K562 (cell line): ENCODE data around the gene HAGHL. TPM values are rescaled to one million over a fixed set of nuclear protein-coding genes. Genes with fewer than 3 reads are reported as not detected.

ENCODE experiments used
- ATAC-seq: fragments of 200-7000 bp; cut with Tn5 transposase; 3 replicates; pipeline ENCODE4 v1.9.1; 2020; ENCODE audit warnings: moderate library complexity
- BruUV-seq: library from RNA; stranded (reverse); fragments of 400-500 nt; replicated peaks from 2 replicates; lab custom pipeline; 2021; lab: Mats Ljungman, UMichigan
- CTCF ChIA-PET: fragments of 300-600 bp; formaldehyde crosslinking; extraction: SDS; loops from one replicate; lab custom pipeline; 2021; ENCODE audit warnings: low intra/inter-chr PET ratio; lab: Yijun Ruan, JAX
- POLR2A ChIA-PET: fragments of 300-600, 350-650 bp; sonication (Branson Sonifier 250); formaldehyde crosslinking; extraction: SDS; loops from one replicate; lab custom pipeline; 2021; ENCODE audit warnings: antibody characterized with exemption, inconsistent platforms; lab: Yijun Ruan, JAX
- DNase-seq, 4 experiments: peaks; one replicate each; pipeline versions ENCODE4 v3.0.0 to v3.0.0-alpha.2; 2011 to 2018; ENCODE audit warnings: low spot score in 3 of 4, mixed read lengths in 3 of 4; ENCODE audit errors: extremely low read depth in 1 of 4
- FAIRE-seq: peaks from 2 replicates; lab custom pipeline; 2011; peaks lifted over from hg19 to GRCh38; lab: Jason Lieb, UNC
- H2AFZ ChIP-seq: 2 replicates; pipeline ENCODE4 v1.6.0; 2011; ENCODE audit warnings: low read depth, low read length, control low read depth, inconsistent platforms
- H3K27ac ChIP-seq: fragments of 200-600 bp; 3 replicates; pipeline ENCODE4 v1.8.0; 2011; ENCODE audit warnings: low read depth, mild to moderate bottlenecking, control low read depth, inconsistent platforms, low read length, moderate library complexity, mixed read lengths; ENCODE audit errors: extremely low read depth
- H3K27me3 ChIP-seq, 2 experiments: fragments of 300-600 bp in 1 of 2; 2 replicates in 1 of 2; 3 replicates in 1 of 2; pipeline versions ENCODE4 v1.6.0 to v1.8.0; 2011; ENCODE audit warnings: inconsistent platforms in 2 of 2, low read length in 2 of 2, mild to moderate bottlenecking in 1 of 2, mixed read lengths in 1 of 2, moderate library complexity in 1 of 2; ENCODE audit not compliant: control insufficient read depth in 2 of 2, insufficient read depth in 2 of 2
- H3K36me3 ChIP-seq: fragments of 300-600 bp; 3 replicates; pipeline ENCODE4 v1.8.0; 2011; ENCODE audit warnings: mild to moderate bottlenecking, low read length, inconsistent platforms; ENCODE audit not compliant: control insufficient read depth, insufficient read depth
- H3K4me1 ChIP-seq, 2 experiments: fragments of 200-600 bp in 1 of 2; replicated peaks in 1 of 2; 2 replicates in 1 of 2; 3 replicates in 1 of 2; pipeline versions ENCODE4 v1.5.1 to v1.8.0; 2011; ENCODE audit warnings: inconsistent platforms in 2 of 2, low read length in 2 of 2, mild to moderate bottlenecking in 1 of 2, mixed read lengths in 1 of 2, moderate library complexity in 1 of 2; ENCODE audit not compliant: control insufficient read depth in 2 of 2, insufficient read depth in 2 of 2
- H3K4me2 ChIP-seq: 2 replicates; pipeline ENCODE4 v1.6.1; 2011; ENCODE audit warnings: low read length, control low read depth, inconsistent platforms, mixed read lengths; ENCODE audit not compliant: insufficient read depth
- H3K4me3 ChIP-seq: fragments of 200-600 bp; sonication (generic), shearing (Covaris generic); 2 replicates; pipeline ENCODE4 v1.5.1; 2016; ENCODE audit warnings: control low read depth, inconsistent platforms
- H3K79me2 ChIP-seq: fragments of 200-600 bp; 3 replicates; pipeline ENCODE4 v1.8.0; 2011; ENCODE audit warnings: low read length, inconsistent platforms; ENCODE audit not compliant: control insufficient read depth, insufficient read depth
- H3K9ac ChIP-seq, 2 experiments: 2 replicates each; pipeline versions ENCODE4 v1.6.0 to v1.6.1; 2011; ENCODE audit warnings: low read depth in 2 of 2, low read length in 2 of 2, control low read depth in 1 of 2, inconsistent platforms in 1 of 2, mild to moderate bottlenecking in 1 of 2, mixed read lengths in 1 of 2; ENCODE audit not compliant: insufficient read depth in 1 of 2
- H3K9me1 ChIP-seq: one replicate; pipeline ENCODE4 v1.6.0; 2011; ENCODE audit warnings: inconsistent platforms, mild to moderate bottlenecking, low read length, moderate library complexity; ENCODE audit not compliant: control insufficient read depth, insufficient read depth
- H3K9me3 ChIP-seq: replicated peaks from 2 replicates; pipeline ENCODE4 v1.5.1; 2011; ENCODE audit warnings: low read depth, low read length, inconsistent platforms; ENCODE audit not compliant: control insufficient read depth, insufficient read depth
- H4K20me1 ChIP-seq: replicated peaks from 2 replicates; pipeline ENCODE4 v1.6.1; 2011; ENCODE audit warnings: low read length, inconsistent platforms, mixed read lengths; ENCODE audit not compliant: control insufficient read depth, insufficient read depth
- CXXC5 ChIP-seq: fragments of 250-450 bp; sonication (Bioruptor Pico); IDR thresholded peaks from 2 replicates; pipeline ENCODE4 v1.8.0; 2022; ENCODE audit warnings: inconsistent platforms, mild to moderate bottlenecking, moderate library complexity
- DIDO1 ChIP-seq: fragments of 450-650 bp; IDR thresholded peaks from 2 replicates; pipeline ENCODE4 v1.6.1; 2016; ENCODE audit warnings: low read depth, missing biosample characterization, missing genetic modification characterization
- ERF ChIP-seq: fragments of 450-650 bp; formaldehyde crosslinking; IDR thresholded peaks from 2 replicates; pipeline ENCODE4 v1.4.0; 2020; ENCODE audit warnings: mild to moderate bottlenecking, mixed read lengths
- JUND ChIP-seq, 2 experiments: IDR thresholded peaks; 2 replicates in 1 of 2; 3 replicates in 1 of 2; pipeline ENCODE4 v1.6.1; 2011; ENCODE audit warnings: borderline replicate concordance in 2 of 2, low read depth in 2 of 2, low read length in 2 of 2, improper control_type of control experiment in 1 of 2, missing biosample characterization in 1 of 2, missing genetic modification characterization in 1 of 2, missing genetic modification reagents in 1 of 2
- NONO ChIP-seq, 2 experiments: fragments of 200-400 bp in 1 of 2; fragments of 450-650 bp in 1 of 2; formaldehyde crosslinking in 1 of 2; IDR thresholded peaks; 2 replicates each; pipeline ENCODE4 v1.6.1; 2017; ENCODE audit warnings: low read depth in 2 of 2, mild to moderate bottlenecking in 2 of 2, moderate library complexity in 2 of 2, low read length in 1 of 2
- POLR2B ChIP-seq: fragments of 450-650 bp; IDR thresholded peaks from 2 replicates; pipeline ENCODE4 v1.6.1; 2018; ENCODE audit warnings: low read depth; ENCODE audit not compliant: partially characterized antibody
- RBFOX2 ChIP-seq: fragments of 200-400 bp; formaldehyde crosslinking; IDR thresholded peaks from 2 replicates; pipeline ENCODE4 v1.6.1; 2017; ENCODE audit warnings: low read depth, mild to moderate bottlenecking, low read length, moderate library complexity
- SNAPC5 ChIP-seq: fragments of 250-450 bp; sonication (Bioruptor Pico); IDR thresholded peaks from 2 replicates; pipeline ENCODE4 v1.8.0; 2021; ENCODE audit warnings: moderate library complexity, mild to moderate bottlenecking, inconsistent platforms
- ZBTB49 ChIP-seq: sonication (generic); formaldehyde crosslinking; IDR thresholded peaks from 2 replicates; pipeline ENCODE4 v1.8.0; 2022; ENCODE audit warnings: missing genetic modification reagents, mild to moderate bottlenecking, borderline replicate concordance
- ZZZ3 ChIP-seq: fragments of 450-650 bp; IDR thresholded peaks from 2 replicates; pipeline ENCODE4 v1.6.1; 2016; ENCODE audit warnings: antibody characterized with exemption, mild to moderate bottlenecking, moderate library complexity
- WGBS: fragments of 100-300 bp; shearing (Covaris generic); methylation state at CpG from one replicate; pipeline ENCODE4 v1.1.6; 2016; ENCODE audit warnings: low coverage, mixed read lengths; ENCODE audit not compliant: insufficient coverage; ENCODE audit errors: missing lambda C conversion rate; 5-methylcytosine and 5-hydroxymethylcytosine counted together
- in situ Hi-C: fragments of 300-500 bp; cut with MboI; formaldehyde crosslinking; loops from 4 replicates; pipeline ENCODE4 v1.15.0; 2018; ENCODE audit warnings: inconsistent platforms, mixed read lengths
- intact Hi-C: fragments of 100-400 bp; cut with micrococcal nuclease; formaldehyde crosslinking; loops from 2 replicates; pipeline ENCODE4 v1.14.2; 2022
- polyA plus RNA-seq, 8 experiments: library from polyadenylated mRNA; depleted of rRNA in 4 of 8; stranded (reverse) in 5 of 8; unstranded in 3 of 8; fragments of >200 nt; fragmentation: Nextera tagmentation in 2 of 8; fragmentation: Illumina TruSeq in 1 of 8; extraction: Ambion mirVana in 2 of 8; extraction: Trizol in 1 of 8; gene quantifications; 2 replicates each; pipeline versions ENCODE4 v1.2.1 to v1.2.3, GENCODE V29; 2011 to 2014; ENCODE audit warnings: inconsistent platforms in 1 of 8, missing spikeins in 1 of 8
- total RNA-seq, 7 experiments: library from RNA; depleted of rRNA in 6 of 7; stranded (reverse); fragments of >200 nt in 6 of 7; fragmentation: Illumina TruSeq in 2 of 7; extraction: Trizol in 2 of 7; gene quantifications; 2 replicates each; pipeline versions ENCODE4 v1.2.1 to v1.2.3, GENCODE V29; 2011 to 2021; ENCODE audit warnings: low replicate concordance in 1 of 7
- TF ChIP-seq, protein P1 (sequence below): sonication (generic); formaldehyde crosslinking; IDR thresholded peaks from 2 replicates; pipeline ENCODE4 v1.8.1; 2023; ENCODE audit warnings: mild to moderate bottlenecking, missing genetic modification reagents

The HAGHL gene
- total and polyA plus RNA-seq, 9 of the 15 experiments (the other 6 are each of a cell fraction or from before 2014, with no cell fraction given): 0.31 to 83.4 (median 20.7) TPM

DNA sequence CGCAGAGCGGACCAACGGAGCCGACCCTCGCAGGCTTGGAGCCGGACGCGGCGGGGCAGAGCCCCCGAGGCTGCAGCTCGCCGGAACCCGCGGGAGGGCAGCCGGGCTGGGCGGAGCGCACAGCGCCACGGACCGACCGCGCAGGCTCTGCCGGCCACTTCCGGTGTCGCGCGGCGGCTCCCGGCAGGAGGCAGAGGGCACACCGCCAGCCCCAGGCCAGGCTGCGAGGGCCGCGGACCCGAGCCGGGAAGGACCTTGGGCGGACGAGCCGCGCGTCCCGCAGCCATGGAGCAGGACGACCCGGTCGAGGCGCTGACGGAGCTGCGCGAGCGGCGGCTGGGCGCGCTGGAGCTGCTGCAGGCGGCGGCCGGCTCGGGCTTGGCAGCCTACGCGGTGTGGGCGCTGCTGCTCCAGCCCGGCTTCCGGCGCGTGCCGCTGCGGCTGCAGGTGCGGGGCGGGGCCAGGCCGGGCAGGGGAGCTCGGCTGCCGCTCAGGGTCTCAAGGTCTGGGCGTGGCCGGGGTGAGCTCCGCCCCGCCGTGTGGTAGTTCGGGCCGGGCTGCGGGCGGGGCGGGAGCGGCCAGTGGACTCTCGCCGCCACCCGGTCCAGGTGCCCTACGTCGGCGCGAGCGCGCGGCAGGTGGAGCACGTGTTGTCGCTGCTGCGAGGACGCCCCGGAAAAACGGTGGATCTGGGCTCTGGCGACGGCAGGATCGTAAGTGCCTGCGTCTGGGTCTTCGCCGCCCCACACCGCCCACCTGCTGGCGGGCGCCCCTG is 5.7 kb upstream of the HAGHL start, which contains the start of gene ANTKMT:
Gene ANTKMT (plus strand): TSS at position 157 of the 775 bp plus-strand sequence. CDS start 129 bp downstream, at position 286.
- intact Hi-C loops: no loop called here
- peak; percentile 84 for ATAC-seq
- Histone ChIP-seq H3K79me2 (peaks cover 49% of the 10 kb centered on the region), H3K36me3 (peaks cover 31% of the 10 kb centered on the region; the same call in 2 of the 3 replicates), H3K27me3 (no peaks in the 10 kb centered on the region), H3K27ac (peak within 1 kb of the TSS; percentile 97), H3K4me3 (peak within 1 kb of the TSS; percentile 100), H3K9me1 (peaks cover 3% of the 10 kb centered on the region), H4K20me1 (no peaks in the 10 kb centered on the region; the same call in 1 of the 2 replicates), H3K9me3 (no peaks in the 10 kb centered on the region), H2AFZ (peak within 1 kb of the TSS; percentile 99), H3K9ac (peak within 1 kb of the TSS; percentile 96 to 99), H3K4me2 (peak within 1 kb of the TSS; percentile 90), H3K4me1 (peaks cover 12 to 99% of the 10 kb centered on the region in 2 experiments; a peak in 4 of 5 replicates)
- 1% methylated on average over 58 of the region's 106 CpGs for WGBS
- no TSS peak for BruUV-seq
- peak; percentile 89 for FAIRE-seq
- ChIA-PET POLR2A (interaction anchor here (0.6 to 2.3 kb wide), 15 partner anchors 9 to 1089 kb away, joined by 3 to 16 read pairs (median 3); partner anchors contain the start of gene CIAO3), CTCF (no interaction called here)
- DNase-seq: peak; percentile 86 to 97 (median 92)
- in situ Hi-C loops: no loop called here
- TF ChIP-seq ZZZ3: no peak
- TF ChIP-seq, protein P1, sequence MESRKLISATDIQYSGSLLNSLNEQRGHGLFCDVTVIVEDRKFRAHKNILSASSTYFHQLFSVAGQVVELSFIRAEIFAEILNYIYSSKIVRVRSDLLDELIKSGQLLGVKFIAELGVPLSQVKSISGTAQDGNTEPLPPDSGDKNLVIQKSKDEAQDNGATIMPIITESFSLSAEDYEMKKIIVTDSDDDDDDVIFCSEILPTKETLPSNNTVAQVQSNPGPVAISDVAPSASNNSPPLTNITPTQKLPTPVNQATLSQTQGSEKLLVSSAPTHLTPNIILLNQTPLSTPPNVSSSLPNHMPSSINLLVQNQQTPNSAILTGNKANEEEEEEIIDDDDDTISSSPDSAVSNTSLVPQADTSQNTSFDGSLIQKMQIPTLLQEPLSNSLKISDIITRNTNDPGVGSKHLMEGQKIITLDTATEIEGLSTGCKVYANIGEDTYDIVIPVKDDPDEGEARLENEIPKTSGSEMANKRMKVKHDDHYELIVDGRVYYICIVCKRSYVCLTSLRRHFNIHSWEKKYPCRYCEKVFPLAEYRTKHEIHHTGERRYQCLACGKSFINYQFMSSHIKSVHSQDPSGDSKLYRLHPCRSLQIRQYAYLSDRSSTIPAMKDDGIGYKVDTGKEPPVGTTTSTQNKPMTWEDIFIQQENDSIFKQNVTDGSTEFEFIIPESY (CRISPR knock-in tag): no peak; the same call in 1 of the 2 replicates
- TF ChIP-seq NONO (IDR thresholded peaks at IDR 0.05; ENCODE audit: low read depth in 2 of 2, low read length in 1 of 2): peak; percentile 86 to 95
- peak; percentile 64; the same call in 1 of the 2 replicates for TF ChIP-seq DIDO1 (tag)
- no peak for TF ChIP-seq ZBTB49 (CRISPR knock-in tag)
- peak; percentile 92 for TF ChIP-seq RBFOX2
- no peak for TF ChIP-seq SNAPC5 (CRISPR knock-in tag)
- TF ChIP-seq JUND (IDR thresholded peaks at IDR 0.05; ENCODE audit: borderline replicate concordance, low read depth, low read length): peak; percentile 4; the same call in 1 of the 2 replicates
- TF ChIP-seq JUND (tag; IDR thresholded peaks at IDR 0.05; ENCODE audit: borderline replicate concordance, low read depth, low read length): no peak; the same call in 2 of the 3 replicates
- TF ChIP-seq CXXC5 (CRISPR knock-in tag): peak; percentile 92
- TF ChIP-seq ERF (CRISPR knock-in tag): peak; percentile 90; the same call in 1 of the 2 replicates
- TF ChIP-seq POLR2B: peak; percentile 25
